Adrenal gland (tissue), 5 donors: Measurements from ENCODE around the gene RANBP9.

ENCODE experiments used
- POLR2A ChIP-seq, 2 donors: fragments of 450-650 bp; IDR thresholded peaks; one replicate each; pipeline ENCODE4 v1.6.1; 2017; ENCODE audit warnings: antibody characterized with exemption in 2 of 2, mild to moderate bottlenecking in 2 of 2, moderate library complexity in 1 of 2
- TF ChIP-seq, protein P1 (sequence below), 6 experiments: fragments of 450-650 bp in 4 of 6; fragments of 200-600 bp in 2 of 6; sonication (generic) in 1 of 6; IDR thresholded peaks; 1 replicate in 5 of 6; 2 replicates in 1 of 6; pipeline versions ENCODE4 v1.5.1 to v1.8.0; 2016 to 2021; ENCODE audit warnings: antibody characterized with exemption in 6 of 6, mild to moderate bottlenecking in 2 of 6, moderate library complexity in 1 of 6
- donor health status: DM: no; HTN: no; CAD: no.

DNA sequence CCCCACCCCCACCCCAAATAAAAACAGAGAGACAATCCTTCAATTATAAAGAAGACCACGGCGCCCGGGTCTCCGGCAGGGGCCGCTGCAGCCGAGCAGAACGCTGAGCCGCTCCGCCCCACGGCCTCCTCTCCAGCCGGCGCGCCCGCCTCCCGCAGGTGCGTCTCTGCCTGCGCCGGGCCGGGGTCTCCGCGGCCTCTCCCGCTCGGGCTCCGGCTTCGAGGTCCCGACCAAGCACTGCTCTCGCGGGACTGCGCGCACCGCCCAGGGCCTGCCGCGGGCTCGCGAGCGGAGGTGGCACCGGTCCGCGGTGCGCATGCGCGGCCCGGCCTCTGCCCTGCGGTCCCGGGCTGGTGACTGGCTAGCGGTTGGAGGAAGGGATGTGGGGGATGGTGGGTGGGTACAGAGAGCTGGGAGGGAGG, 137.5 kb downstream of the RANBP9 start:
- TF ChIP-seq, protein P1, sequence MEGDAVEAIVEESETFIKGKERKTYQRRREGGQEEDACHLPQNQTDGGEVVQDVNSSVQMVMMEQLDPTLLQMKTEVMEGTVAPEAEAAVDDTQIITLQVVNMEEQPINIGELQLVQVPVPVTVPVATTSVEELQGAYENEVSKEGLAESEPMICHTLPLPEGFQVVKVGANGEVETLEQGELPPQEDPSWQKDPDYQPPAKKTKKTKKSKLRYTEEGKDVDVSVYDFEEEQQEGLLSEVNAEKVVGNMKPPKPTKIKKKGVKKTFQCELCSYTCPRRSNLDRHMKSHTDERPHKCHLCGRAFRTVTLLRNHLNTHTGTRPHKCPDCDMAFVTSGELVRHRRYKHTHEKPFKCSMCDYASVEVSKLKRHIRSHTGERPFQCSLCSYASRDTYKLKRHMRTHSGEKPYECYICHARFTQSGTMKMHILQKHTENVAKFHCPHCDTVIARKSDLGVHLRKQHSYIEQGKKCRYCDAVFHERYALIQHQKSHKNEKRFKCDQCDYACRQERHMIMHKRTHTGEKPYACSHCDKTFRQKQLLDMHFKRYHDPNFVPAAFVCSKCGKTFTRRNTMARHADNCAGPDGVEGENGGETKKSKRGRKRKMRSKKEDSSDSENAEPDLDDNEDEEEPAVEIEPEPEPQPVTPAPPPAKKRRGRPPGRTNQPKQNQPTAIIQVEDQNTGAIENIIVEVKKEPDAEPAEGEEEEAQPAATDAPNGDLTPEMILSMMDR (IDR thresholded peaks at IDR 0.05), result peak in 4 of 6 experiments; percentile 16 to 59 (median 39)
- peak; percentile 66 to 81 for TF ChIP-seq POLR2A (IDR thresholded peaks at IDR 0.05)
